Endothelial cell of umbilical vein (primary cell): ENCODE measurements around the gene VPS25. TPM values are rescaled to one million over a fixed set of nuclear protein-coding genes. Genes with fewer than 3 reads are reported as not detected.

Experiments used
- BruUV-seq: library from RNA; stranded (reverse); fragments of 400-500 nt; replicated peaks from 2 replicates; lab custom pipeline; 2021; lab: Mats Ljungman, UMichigan
- CTCF ChIA-PET: fragments of 300-600, 350-600 bp; sonication (Branson Sonifier 250); formaldehyde crosslinking; loops from one replicate; lab custom pipeline; 2021; ENCODE audit warnings: antibody characterized with exemption, inconsistent platforms; lab: Charles Lee
- POLR2A ChIA-PET: fragments of 300-600, 350-600 bp; sonication (Branson Sonifier 250); formaldehyde crosslinking; loops from one replicate; lab custom pipeline; 2021; ENCODE audit warnings: antibody characterized with exemption, inconsistent platforms; lab: Charles Lee
- DNase-seq: peaks from one replicate; pipeline ENCODE4 v3.0.0-alpha.2; 2011; ENCODE audit warnings: low read depth, low spot score
- FAIRE-seq: peaks from 2 replicates; lab custom pipeline; 2011; peaks lifted over from hg19 to GRCh38; lab: Jason Lieb, UNC
- H2AFZ ChIP-seq: 2 replicates; pipeline ENCODE4 v1.6.0; 2012; ENCODE audit warnings: low read depth, low read length, control low read depth, inconsistent platforms
- H3K27ac ChIP-seq: 2 replicates; pipeline ENCODE4 v1.5.1; 2011; ENCODE audit warnings: low read depth, mild to moderate bottlenecking, control low read depth, low read length, moderate library complexity; ENCODE audit not compliant: insufficient read depth
- H3K27me3 ChIP-seq, 2 experiments: 2 replicates each; pipeline versions ENCODE4 v1.6.0 to v1.6.1; 2011; ENCODE audit warnings: low read length in 2 of 2, mixed read lengths in 1 of 2; ENCODE audit not compliant: control insufficient read depth in 2 of 2, insufficient read depth in 2 of 2
- H3K36me3 ChIP-seq, 2 experiments: 2 replicates in 1 of 2; 3 replicates in 1 of 2; pipeline ENCODE4 v1.5.1; 2011; ENCODE audit warnings: low read length in 2 of 2, mild to moderate bottlenecking in 1 of 2, moderate library complexity in 1 of 2; ENCODE audit not compliant: control insufficient read depth in 2 of 2, insufficient read depth in 2 of 2; ENCODE audit errors: extremely low read depth in 1 of 2
- H3K4me1 ChIP-seq: 3 replicates; pipeline ENCODE4 v1.5.1; 2011; ENCODE audit warnings: mild to moderate bottlenecking, low read length; ENCODE audit not compliant: control insufficient read depth, insufficient read depth; ENCODE audit errors: extremely low read depth
- H3K4me2 ChIP-seq: 2 replicates; pipeline ENCODE4 v1.6.1; 2011; ENCODE audit warnings: low read length, control low read depth, mixed read lengths; ENCODE audit not compliant: insufficient read depth
- H3K4me3 ChIP-seq, 3 experiments: fragments of 200-600 bp in 1 of 3; sonication (generic), shearing (Covaris generic) in 1 of 3; replicated peaks in 1 of 3; 2 replicates each; pipeline ENCODE4 v1.5.1; 2011 to 2016; ENCODE audit warnings: control low read depth in 3 of 3, low read length in 3 of 3, mild to moderate bottlenecking in 2 of 3, inconsistent platforms in 1 of 3, low read depth in 1 of 3, moderate library complexity in 1 of 3; ENCODE audit not compliant: insufficient read depth in 1 of 3
- H3K79me2 ChIP-seq: 2 replicates; pipeline ENCODE4 v1.6.0; 2012; ENCODE audit warnings: low read length, inconsistent platforms; ENCODE audit not compliant: control insufficient read depth, insufficient read depth
- H3K9ac ChIP-seq: replicated peaks from 2 replicates; pipeline ENCODE3; 2011; ENCODE audit warnings: low read length, control low read depth; ENCODE audit not compliant: insufficient read depth; ENCODE audit errors: extremely low read depth
- H3K9me1 ChIP-seq: replicated peaks from 3 replicates; pipeline ENCODE4 v1.6.0; 2011; ENCODE audit warnings: mild to moderate bottlenecking, low read length; ENCODE audit not compliant: control insufficient read depth, insufficient read depth; ENCODE audit errors: extremely low read depth
- H3K9me3 ChIP-seq: replicated peaks from 2 replicates; pipeline ENCODE4 v1.5.1; 2012; ENCODE audit warnings: low read length, inconsistent platforms; ENCODE audit not compliant: control insufficient read depth, insufficient read depth
- H4K20me1 ChIP-seq: replicated peaks from 2 replicates; pipeline ENCODE3; 2011; ENCODE audit warnings: mild to moderate bottlenecking, low read length; ENCODE audit not compliant: control insufficient read depth, insufficient read depth; ENCODE audit errors: extremely low read depth
- EZH2 ChIP-seq: IDR thresholded peaks from 2 replicates; pipeline ENCODE4 v1.6.1; 2012; ENCODE audit warnings: borderline replicate concordance, low read depth, mild to moderate bottlenecking, moderate library complexity, low read length, inconsistent platforms; ENCODE audit not compliant: severe bottlenecking
- FOS ChIP-seq: IDR thresholded peaks from 2 replicates; pipeline ENCODE4 v1.6.1; 2011; ENCODE audit warnings: mild to moderate bottlenecking, low read length, moderate library complexity, borderline replicate concordance; ENCODE audit not compliant: insufficient read depth
- GATA2 ChIP-seq: IDR thresholded peaks from 2 replicates; pipeline ENCODE4 v1.7.0; 2011; ENCODE audit warnings: low read depth, mild to moderate bottlenecking, moderate library complexity, mixed read lengths, low read length; ENCODE audit not compliant: insufficient read length, insufficient read depth
- JUN ChIP-seq: IDR thresholded peaks from 2 replicates; pipeline ENCODE4 v1.6.1; 2011; ENCODE audit warnings: borderline replicate concordance, low read depth; ENCODE audit not compliant: insufficient read length, insufficient read depth
- MAX ChIP-seq: IDR thresholded peaks from 2 replicates; pipeline ENCODE4 v1.6.1; 2011; ENCODE audit not compliant: insufficient read depth, insufficient read length
- MYC ChIP-seq: IDR thresholded peaks from one replicate; pipeline ENCODE4 v1.6.1; 2011; ENCODE audit warnings: mild to moderate bottlenecking, low read depth, low read length
- POLR2A ChIP-seq: IDR thresholded peaks from 2 replicates; pipeline ENCODE4 v1.6.1; 2012; ENCODE audit warnings: low read depth, mild to moderate bottlenecking, control low read depth, low read length
- POLR2AphosphoS5 ChIP-seq: IDR thresholded peaks from 2 replicates; pipeline ENCODE4 v1.6.1; 2012; ENCODE audit warnings: low read depth, mild to moderate bottlenecking, control low read depth, low read length, moderate library complexity; ENCODE audit not compliant: insufficient read depth
- dilution Hi-C: fragments of 300-500 bp; cut with MboI; formaldehyde crosslinking; loops from one replicate; pipeline ENCODE4 v1.15.0; 2019; ENCODE audit warnings: low sequenced_read_pairs; ENCODE audit not compliant: extremely low pct_ligation_motif_present
- intact Hi-C: fragments of 100-400 bp; cut with micrococcal nuclease; formaldehyde crosslinking; loops from one replicate; pipeline ENCODE4 v1.10.0; 2022
- polyA plus RNA-seq, 4 experiments: library from polyadenylated mRNA; depleted of rRNA in 3 of 4; stranded (reverse) in 3 of 4; unstranded in 1 of 4; fragments of >200 nt; gene quantifications; 2 replicates each; pipeline versions ENCODE4 v1.2.1 to v1.2.3, GENCODE V29; 2011 to 2012; ENCODE audit warnings: missing spikeins in 1 of 4
- total RNA-seq: library from RNA; stranded (reverse); gene quantifications from 2 replicates; pipeline ENCODE4 v1.2.3, GENCODE V29; 2021
- TF ChIP-seq, protein P1 (sequence below), 2 donors: IDR thresholded peaks; 1 replicate in 1 of 2; 2 replicates in 1 of 2; pipeline ENCODE4 v1.5.1; 2011; ENCODE audit warnings: low read length in 2 of 2, mild to moderate bottlenecking in 2 of 2, moderate library complexity in 2 of 2, control low read depth in 1 of 2, inconsistent platforms in 1 of 2, low read depth in 1 of 2; ENCODE audit not compliant: insufficient read depth in 1 of 2; ENCODE audit errors: extremely low read depth in 1 of 2

VPS25 gene
- total and polyA plus RNA-seq, 2 donors (not counting 3 experiments of a cell fraction or from before 2014, with no cell fraction given), result 45.0 to 86.8 TPM

DNA sequence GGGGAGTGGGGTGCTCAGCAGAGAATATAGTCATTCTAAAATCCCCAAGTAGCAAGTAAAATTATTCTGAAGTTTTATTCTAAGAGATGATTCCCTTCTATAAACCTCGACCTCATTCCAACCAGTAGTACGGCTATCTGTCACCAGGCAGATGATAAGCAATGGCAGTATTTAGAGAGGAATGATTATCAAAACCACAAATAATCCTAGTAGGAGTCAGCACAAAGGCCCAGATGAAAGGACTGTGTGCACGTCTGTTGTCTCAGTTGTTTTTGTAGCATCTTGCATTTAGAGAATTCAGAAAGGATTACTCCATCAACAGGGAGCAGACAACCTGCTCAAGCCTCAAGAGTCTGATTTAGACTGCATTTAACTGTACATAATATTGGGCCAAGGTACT, 49.6 kb upstream of the VPS25 start:
- no TSS peak for BruUV-seq
- Histone ChIP-seq H3K9me3 (no peaks in the 10 kb centered on the region), H3K9me1 (no peaks in the 10 kb centered on the region), H3K36me3 (peaks cover 8 to 9% of the 10 kb centered on the region in 2 experiments), H3K4me1 (no peaks in the 10 kb centered on the region), H3K4me2 (no peak overlapping the region), H3K27me3 (no peaks in the 10 kb centered on the region), H4K20me1 (no peaks in the 10 kb centered on the region), H3K79me2 (no peaks in the 10 kb centered on the region), H3K4me3 (no peak overlapping the region), H2AFZ (no peak overlapping the region), H3K27ac (no peak overlapping the region), H3K9ac (no peak overlapping the region)
- intact Hi-C loops (no loop called here), dilution Hi-C loops (no loop called here)
- TF ChIP-seq EZH2, result no peak
- TF ChIP-seq POLR2AphosphoS5, result no peak
- TF ChIP-seq JUN, result no peak
- no peak for TF ChIP-seq GATA2
- TF ChIP-seq MAX, result no peak
- TF ChIP-seq MYC, result no peak
- no peak for TF ChIP-seq FOS
- TF ChIP-seq, protein P1, sequence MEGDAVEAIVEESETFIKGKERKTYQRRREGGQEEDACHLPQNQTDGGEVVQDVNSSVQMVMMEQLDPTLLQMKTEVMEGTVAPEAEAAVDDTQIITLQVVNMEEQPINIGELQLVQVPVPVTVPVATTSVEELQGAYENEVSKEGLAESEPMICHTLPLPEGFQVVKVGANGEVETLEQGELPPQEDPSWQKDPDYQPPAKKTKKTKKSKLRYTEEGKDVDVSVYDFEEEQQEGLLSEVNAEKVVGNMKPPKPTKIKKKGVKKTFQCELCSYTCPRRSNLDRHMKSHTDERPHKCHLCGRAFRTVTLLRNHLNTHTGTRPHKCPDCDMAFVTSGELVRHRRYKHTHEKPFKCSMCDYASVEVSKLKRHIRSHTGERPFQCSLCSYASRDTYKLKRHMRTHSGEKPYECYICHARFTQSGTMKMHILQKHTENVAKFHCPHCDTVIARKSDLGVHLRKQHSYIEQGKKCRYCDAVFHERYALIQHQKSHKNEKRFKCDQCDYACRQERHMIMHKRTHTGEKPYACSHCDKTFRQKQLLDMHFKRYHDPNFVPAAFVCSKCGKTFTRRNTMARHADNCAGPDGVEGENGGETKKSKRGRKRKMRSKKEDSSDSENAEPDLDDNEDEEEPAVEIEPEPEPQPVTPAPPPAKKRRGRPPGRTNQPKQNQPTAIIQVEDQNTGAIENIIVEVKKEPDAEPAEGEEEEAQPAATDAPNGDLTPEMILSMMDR (IDR thresholded peaks at IDR 0.05; ENCODE audit: extremely low read depth in 1 of 2, insufficient read depth in 1 of 2, low read depth in 1 of 2, low read length in 2 of 2), result no peak
- TF ChIP-seq POLR2A, result no peak
- FAIRE-seq (no peak), DNase-seq (no peak)
- ChIA-PET CTCF (interaction anchor here (3.6 to 4.4 kb wide), 2 partner anchors 40 to 101 kb away, joined by 25 to 35 read pairs; partner anchors contain the start of gene BECN1), POLR2A (no interaction called here)
